ENCODE results near the gene NAP1L5.

NAP1L5 gene

GRCh38 chr4:88697588-88698329 lies at the start of gene NAP1L5:
NAP1L5 (minus strand) TSS chr4:88697829; CDS start chr4:88697754, 75 bp downstream.
- DNase-seq (ENCODE audit: low spot score), result peak; percentile 57

GRCh38 chr4:88747351-88747750 lies 49.7 kb upstream of the NAP1L5 start:
- no peak for DNase-seq (ENCODE audit: low spot score)

GRCh38 chr4:88746206-88746605 lies 48.6 kb upstream of the NAP1L5 start:
- no peak for DNase-seq (ENCODE audit: low spot score)

GRCh38 chr4:88745581-88746163 lies 48.0 kb upstream of the NAP1L5 start:
- DNase-seq (ENCODE audit: low spot score), result no peak

- DNase-seq (ENCODE audit: low spot score), result no peak
These were observed 47.5 kb upstream of the NAP1L5 start for GRCh38 chr4:88745175-88745574.

- no peak for DNase-seq (ENCODE audit: low spot score)
These were observed 47.0 kb upstream of the NAP1L5 start for GRCh38 chr4:88744609-88745008.

GRCh38 chr4:88743696-88744095 lies 46.1 kb upstream of the NAP1L5 start:
- DNase-seq (ENCODE audit: low spot score), result no peak

GRCh38 chr4:88742561-88742960 lies 44.9 kb upstream of the NAP1L5 start:
- DNase-seq (ENCODE audit: low spot score), result no peak

- DNase-seq (ENCODE audit: low spot score), result no peak
These were observed 40.6 kb upstream of the NAP1L5 start for GRCh38 chr4:88738180-88738579.

- peak; percentile 4 for DNase-seq (ENCODE audit: low spot score)
These were observed 39.8 kb upstream of the NAP1L5 start for GRCh38 chr4:88737307-88737941.

GRCh38 chr4:88736264-88736663 lies 38.6 kb upstream of the NAP1L5 start:
- no peak for DNase-seq (ENCODE audit: low spot score)

- no peak for DNase-seq (ENCODE audit: low spot score)
These were observed 37.9 kb upstream of the NAP1L5 start for GRCh38 chr4:88735564-88735963.

GRCh38 chr4:88734403-88734949 lies 36.8 kb upstream of the NAP1L5 start:
- DNase-seq (ENCODE audit: low spot score), result no peak

- DNase-seq (ENCODE audit: low spot score), result no peak
These were observed 35.2 kb upstream of the NAP1L5 start for GRCh38 chr4:88732714-88733368.

- no peak for DNase-seq (ENCODE audit: low spot score)
These were observed 33.8 kb upstream of the NAP1L5 start for GRCh38 chr4:88731381-88731780.

GRCh38 chr4:88730811-88731210 lies 33.2 kb upstream of the NAP1L5 start:
- no peak for DNase-seq (ENCODE audit: low spot score)

GRCh38 chr4:88729146-88729760 lies 31.6 kb upstream of the NAP1L5 start:
- DNase-seq (ENCODE audit: low spot score), result no peak

GRCh38 chr4:88728146-88728545 lies 30.5 kb upstream of the NAP1L5 start:
- no peak for DNase-seq (ENCODE audit: low spot score)

GRCh38 chr4:88725986-88726385 lies 28.4 kb upstream of the NAP1L5 start:
- DNase-seq (ENCODE audit: low spot score), result no peak

GRCh38 chr4:88725143-88725542 lies 27.5 kb upstream of the NAP1L5 start:
- DNase-seq (ENCODE audit: low spot score), result no peak

GRCh38 chr4:88724406-88724805 lies 26.8 kb upstream of the NAP1L5 start:
- no peak for DNase-seq (ENCODE audit: low spot score)

GRCh38 chr4:88722828-88723227 lies 25.2 kb upstream of the NAP1L5 start:
- no peak for DNase-seq (ENCODE audit: low spot score)
